HepG2 (cell line): Measurements from ENCODE around the gene TMEM19. TPM values are rescaled to one million over a fixed set of nuclear protein-coding genes. Genes with fewer than 3 reads are reported as not detected.

Experiments used
- BATF2 ChIP-seq: sonication (generic); formaldehyde crosslinking; IDR thresholded peaks from 2 replicates; pipeline ENCODE4 v1.8.0; 2022; ENCODE audit warnings: mild to moderate bottlenecking, missing genetic modification reagents, moderate library complexity
- CBX5 ChIP-seq: sonication (generic); formaldehyde crosslinking; IDR thresholded peaks from 2 replicates; pipeline ENCODE4 v1.4.0; 2020; ENCODE audit warnings: missing genetic modification reagents, borderline replicate concordance
- CREBL2 ChIP-seq: sonication (generic); formaldehyde crosslinking; IDR thresholded peaks from 2 replicates; pipeline ENCODE4 v1.8.1; 2023; ENCODE audit warnings: missing genetic modification reagents, mild to moderate bottlenecking, borderline replicate concordance
- DDIT3 ChIP-seq: sonication (generic); formaldehyde crosslinking; IDR thresholded peaks from 2 replicates; pipeline ENCODE4 v1.4.0; 2020; ENCODE audit warnings: mild to moderate bottlenecking, missing genetic modification reagents
- GPBP1L1 ChIP-seq: sonication (generic); formaldehyde crosslinking; IDR thresholded peaks from 2 replicates; pipeline ENCODE4 v1.5.0; 2020; ENCODE audit warnings: mild to moderate bottlenecking, missing genetic modification reagents
- KDM5A ChIP-seq: fragments of 200-600 bp; sonication (generic); IDR thresholded peaks from 2 replicates; pipeline ENCODE4 v1.7.0; 2018; ENCODE audit warnings: antibody characterized with exemption, mild to moderate bottlenecking, low read length, borderline replicate concordance
- LRRFIP1 ChIP-seq: sonication (generic); formaldehyde crosslinking; conservative IDR thresholded peaks from 2 replicates; pipeline ENCODE4 v1.4.0; 2020; ENCODE audit warnings: missing genetic modification reagents
- REST ChIP-seq, 2 experiments: IDR thresholded peaks; 2 replicates each; pipeline ENCODE4 v1.6.1; 2011 to 2012; ENCODE audit warnings: low read length in 2 of 2, borderline replicate concordance in 1 of 2, low read depth in 1 of 2, mild to moderate bottlenecking in 1 of 2, moderate library complexity in 1 of 2
- RFX5 ChIP-seq: IDR thresholded peaks from 2 replicates; pipeline ENCODE4 v1.6.1; 2011; ENCODE audit warnings: low read depth, low read length, improper control_type of control experiment
- SRSF4 ChIP-seq: fragments of 200-400 bp; formaldehyde crosslinking; IDR thresholded peaks from one replicate; pipeline ENCODE4 v1.6.1; 2018; ENCODE audit warnings: mild to moderate bottlenecking, low read depth, low read length, moderate library complexity; ENCODE audit not compliant: poor library complexity, severe bottlenecking
- TFAP4 ChIP-seq: sonication (generic); IDR thresholded peaks from 2 replicates; pipeline ENCODE4 v1.6.1; 2016; ENCODE audit warnings: low read depth, borderline replicate concordance
- ZBTB38 ChIP-seq: sonication (generic); formaldehyde crosslinking; IDR thresholded peaks from 2 replicates; pipeline ENCODE4 v1.5.1; 2020; ENCODE audit warnings: mild to moderate bottlenecking, missing genetic modification reagents
- ZNF280B ChIP-seq: sonication (generic); formaldehyde crosslinking; IDR thresholded peaks from 2 replicates; pipeline ENCODE4 v1.5.0; 2020; ENCODE audit warnings: missing genetic modification reagents, mild to moderate bottlenecking, borderline replicate concordance
- ZNF839 ChIP-seq: sonication (generic); formaldehyde crosslinking; IDR thresholded peaks from 2 replicates; pipeline ENCODE4 v1.4.0; 2020; ENCODE audit warnings: missing genetic modification reagents, mild to moderate bottlenecking, borderline replicate concordance
- polyA plus RNA-seq, 8 experiments: library from polyadenylated mRNA; depleted of rRNA in 3 of 8; stranded (reverse) in 7 of 8; unstranded in 1 of 8; fragments of >200 nt; fragmentation: Illumina TruSeq in 4 of 8; extraction: Trizol in 4 of 8; gene quantifications; 2 replicates each; pipeline versions ENCODE4 v1.2.1 to v1.2.3, GENCODE V29; 2011 to 2016; ENCODE audit warnings: low read depth in 4 of 8, missing spikeins in 1 of 8, mixed read lengths in 1 of 8; ENCODE audit not compliant: insufficient read depth in 1 of 8
- total RNA-seq, 5 experiments: library from RNA; depleted of rRNA; stranded (reverse); fragments of >200 nt; fragmentation: Illumina TruSeq; extraction: Trizol; gene quantifications; 2 replicates each; pipeline ENCODE4 v1.2.3, GENCODE V29; 2016; ENCODE audit warnings: low read depth in 1 of 5

The TMEM19 gene
- total and polyA plus RNA-seq, 2 of the 13 experiments (the other 11 are each of a cell fraction or from before 2014, with no cell fraction given), result 16.9 to 22.5 TPM

- TF ChIP-seq BATF2 (CRISPR knock-in tag) (no peak), ZNF839 (CRISPR knock-in tag) (peak; percentile 93; the same call in 1 of the 2 replicates), TFAP4 (peak; percentile 73; the same call in 1 of the 2 replicates), SRSF4 (no peak), ZNF280B (CRISPR knock-in tag) (peak; percentile 83; the same call in 1 of the 2 replicates), REST (IDR thresholded peaks at IDR 0.05; ENCODE audit: borderline replicate concordance in 1 of 2, low read depth in 1 of 2, low read length in 2 of 2) (no peak), RFX5 (0 out of 2 replicates have a peak, but pooled peaks have one; percentile 16), CREBL2 (CRISPR knock-in tag) (no peak), LRRFIP1 (CRISPR knock-in tag) (no peak; the same call in 1 of the 2 replicates), ZBTB38 (CRISPR knock-in tag) (peak; percentile 82; the same call in 1 of the 2 replicates), DDIT3 (CRISPR knock-in tag) (no peak), KDM5A (no peak; the same call in 1 of the 2 replicates), GPBP1L1 (CRISPR knock-in tag) (no peak), CBX5 (CRISPR knock-in tag) (peak; percentile 23; the same call in 1 of the 2 replicates)
Observed at GRCh38 chr12:71685914-71686657, at the start of gene TMEM19 (continued).
